Measurements from ENCODE around the gene PCDHGA7.

- TF ChIP-seq GATA3 (IDR thresholded peaks at IDR 0.05; ENCODE audit: low read depth, low read length) (no peak), GATA2 (IDR thresholded peaks at IDR 0.05; ENCODE audit: low read depth, low read length) (no peak)
Measured at GRCh38 chr5:141409598-141410306, 27.2 kb downstream of the PCDHGA7 start.

Data from SH-SY5Y (cell line).